Mesenchymal stem cell (in vitro differentiated cells and primary cell): ENCODE data around the gene MAGIX.
A peak's percentile ranks its signal among the peaks of the same experiment; 100 is the strongest.

Experiments
- DNase-seq: peaks from one replicate; pipeline ENCODE4 v3.0.0-alpha.2; 2013
- H2AFZ ChIP-seq: one replicate; pipeline ENCODE4 v1.6.1; 2013; ENCODE audit warnings: low read depth, mild to moderate bottlenecking, control low read depth, inconsistent platforms, low read length, moderate library complexity
- H2AK5ac ChIP-seq: 2 replicates; pipeline ENCODE4 v1.6.1; 2013; ENCODE audit warnings: low read length, moderate library complexity, mild to moderate bottlenecking, inconsistent platforms; ENCODE audit not compliant: severe bottlenecking
- H2BK120ac ChIP-seq: one replicate; pipeline ENCODE4 v1.6.1; 2013; ENCODE audit warnings: low read depth, mild to moderate bottlenecking, inconsistent platforms, low read length, moderate library complexity
- H2BK12ac ChIP-seq, 2 experiments: one replicate each; pipeline ENCODE4 v1.6.1; 2013; ENCODE audit warnings: inconsistent platforms in 2 of 2, low read length in 2 of 2, mild to moderate bottlenecking in 2 of 2, moderate library complexity in 2 of 2, control low read depth in 1 of 2
- H2BK15ac ChIP-seq: one replicate; pipeline ENCODE4 v1.6.1; 2013; ENCODE audit warnings: mild to moderate bottlenecking, low read depth, inconsistent platforms; ENCODE audit not compliant: poor library complexity, severe bottlenecking
- H2BK5ac ChIP-seq: 2 replicates; pipeline ENCODE4 v1.6.1; 2013; ENCODE audit warnings: low read depth, mild to moderate bottlenecking, low read length, control low read depth, inconsistent platforms; ENCODE audit not compliant: poor library complexity, severe bottlenecking
- H3K14ac ChIP-seq, 2 experiments: one replicate each; pipeline ENCODE4 v1.6.1; 2013; ENCODE audit warnings: inconsistent platforms in 2 of 2, low read length in 2 of 2, control low read depth in 1 of 2, mild to moderate bottlenecking in 1 of 2, moderate library complexity in 1 of 2
- H3K18ac ChIP-seq, 2 experiments: one replicate each; pipeline ENCODE4 v1.6.1; 2013; ENCODE audit warnings: inconsistent platforms in 2 of 2, low read length in 2 of 2, control low read depth in 1 of 2, low read depth in 1 of 2, mild to moderate bottlenecking in 1 of 2
- H3K23ac ChIP-seq, 2 experiments: one replicate each; pipeline ENCODE4 v1.6.1; 2013; ENCODE audit warnings: inconsistent platforms in 2 of 2, low read length in 2 of 2, mild to moderate bottlenecking in 2 of 2, moderate library complexity in 2 of 2, control low read depth in 1 of 2
- H3K27ac ChIP-seq: 2 replicates; pipeline ENCODE4 v1.5.1; 2013; ENCODE audit warnings: mild to moderate bottlenecking, moderate library complexity, low read length, control low read depth, inconsistent platforms; ENCODE audit not compliant: poor library complexity, severe bottlenecking
- H3K27me3 ChIP-seq, 2 experiments: 2 replicates each; pipeline versions ENCODE4 v1.6.1 to v1.7.0; 2013; ENCODE audit warnings: low read length in 2 of 2, mild to moderate bottlenecking in 2 of 2, moderate library complexity in 2 of 2, control low read depth in 1 of 2, inconsistent platforms in 1 of 2; ENCODE audit not compliant: control insufficient read depth in 1 of 2, insufficient read depth in 1 of 2
- H3K36me3 ChIP-seq, 2 experiments: 2 replicates each; pipeline versions ENCODE4 v1.6.1 to v1.7.0; 2013; ENCODE audit warnings: low read length in 2 of 2, control low read depth in 1 of 2, inconsistent platforms in 1 of 2, low read depth in 1 of 2, mild to moderate bottlenecking in 1 of 2; ENCODE audit not compliant: insufficient read depth in 2 of 2, control insufficient read depth in 1 of 2
- H3K4ac ChIP-seq, 2 experiments: one replicate each; pipeline ENCODE4 v1.6.1; 2013; ENCODE audit warnings: inconsistent platforms in 2 of 2, low read length in 2 of 2, mild to moderate bottlenecking in 2 of 2, moderate library complexity in 2 of 2, control low read depth in 1 of 2, low read depth in 1 of 2
- H3K4me1 ChIP-seq: 2 replicates; pipeline ENCODE4 v1.6.1; 2013; ENCODE audit warnings: low read depth, low read length, control low read depth; ENCODE audit not compliant: control insufficient read depth, insufficient read depth
- H3K4me2 ChIP-seq: 2 replicates; pipeline ENCODE4 v1.6.1; 2013; ENCODE audit warnings: low read length, mild to moderate bottlenecking, inconsistent platforms; ENCODE audit not compliant: poor library complexity, severe bottlenecking
- H3K4me3 ChIP-seq, 2 experiments: 2 replicates each; pipeline versions ENCODE4 v1.5.1 to v1.7.0; 2013; ENCODE audit warnings: low read length in 2 of 2, mild to moderate bottlenecking in 2 of 2, control low read depth in 1 of 2, low read depth in 1 of 2; ENCODE audit not compliant: insufficient read depth in 1 of 2
- H3K79me1 ChIP-seq: replicated peaks from 2 replicates; pipeline ENCODE4 v1.6.1; 2013; ENCODE audit warnings: mild to moderate bottlenecking, control low read depth, low read length, inconsistent platforms; ENCODE audit not compliant: poor library complexity, severe bottlenecking
- H3K9ac ChIP-seq: 2 replicates; pipeline ENCODE4 v1.7.0; 2013; ENCODE audit warnings: mild to moderate bottlenecking, low read length, moderate library complexity
- H3K9me3 ChIP-seq: 2 replicates; pipeline ENCODE4 v1.7.0; 2013; ENCODE audit warnings: mild to moderate bottlenecking, low read length; ENCODE audit not compliant: control insufficient read depth
- H4K8ac ChIP-seq: one replicate; pipeline ENCODE4 v1.6.1; 2013; ENCODE audit warnings: inconsistent platforms, mild to moderate bottlenecking, low read length, moderate library complexity
- H4K91ac ChIP-seq: one replicate; pipeline ENCODE4 v1.6.1; 2013; ENCODE audit warnings: mild to moderate bottlenecking, low read length, inconsistent platforms
- WGBS: methylation state at CpG from one replicate; pipeline ENCODE4 v1.1.7; 2013; ENCODE audit warnings: mixed read lengths; 5-methylcytosine and 5-hydroxymethylcytosine counted together

MAGIX gene

GRCh38 chrX:49197543-49198087, 35.1 kb downstream of the MAGIX start:
- H3K79me1 ChIP-seq = no peaks in the 10 kb centered on the region
- H3K9ac ChIP-seq = no peak overlapping the region
- no peak overlapping the region for H2BK120ac ChIP-seq
- no peak overlapping the region for H3K14ac ChIP-seq
- H3K27me3 ChIP-seq = peaks cover 19 to 21% of the 10 kb centered on the region in 2 experiments
- no peak overlapping the region for H3K18ac ChIP-seq
- H4K8ac ChIP-seq = no peak overlapping the region
- H2AK5ac ChIP-seq = no peak overlapping the region
- WGBS = 81% methylated on average over 8 of the region's 13 CpGs
- H3K4me3 ChIP-seq = no peak overlapping the region
- H3K4me1 ChIP-seq = peaks cover 5% of the 10 kb centered on the region
- H2BK5ac ChIP-seq = no peak overlapping the region
- H2BK15ac ChIP-seq = no peak overlapping the region
- DNase-seq = no peak
- no peak overlapping the region for H4K91ac ChIP-seq
- no peak overlapping the region for H3K23ac ChIP-seq
- H3K9me3 ChIP-seq = no peaks in the 10 kb centered on the region
- no peak overlapping the region for H2AFZ ChIP-seq
- no peak overlapping the region for H3K4ac ChIP-seq
- no peak overlapping the region for H3K4me2 ChIP-seq
- H3K27ac ChIP-seq = no peak overlapping the region
- no peak overlapping the region for H2BK12ac ChIP-seq
- no peaks in the 10 kb centered on the region for H3K36me3 ChIP-seq

GRCh38 chrX:49198540-49199314, 36.2 kb downstream of the MAGIX start:
- WGBS = 3% methylated on average over 10 of the region's 12 CpGs

GRCh38 chrX:49199315-49199595, 36.7 kb downstream of the MAGIX start:
- H3K4me2 ChIP-seq = no peak overlapping the region
- H4K91ac ChIP-seq = no peak overlapping the region
- H3K27ac ChIP-seq = no peak overlapping the region
- no peak overlapping the region for H2BK12ac ChIP-seq
- no peak for DNase-seq
- H3K9me3 ChIP-seq = no peaks in the 10 kb centered on the region
- no peak overlapping the region for H2AFZ ChIP-seq
- H3K4me1 ChIP-seq = peaks cover 5% of the 10 kb centered on the region
- H3K79me1 ChIP-seq = no peaks in the 10 kb centered on the region
- H3K9ac ChIP-seq = no peak overlapping the region
- H3K18ac ChIP-seq = no peak overlapping the region
- no peak overlapping the region for H3K14ac ChIP-seq
- H3K4me3 ChIP-seq = no peak overlapping the region
- no peak overlapping the region for H3K4ac ChIP-seq
- no peak overlapping the region for H4K8ac ChIP-seq
- H2AK5ac ChIP-seq = no peak overlapping the region
- peaks cover 19 to 31% of the 10 kb centered on the region in 2 experiments for H3K27me3 ChIP-seq
- H2BK120ac ChIP-seq = no peak overlapping the region
- H3K36me3 ChIP-seq = no peaks in the 10 kb centered on the region
- WGBS = 6% methylated on average over 9 of the region's 11 CpGs
- no peak overlapping the region for H3K23ac ChIP-seq
- no peak overlapping the region for H2BK5ac ChIP-seq
- no peak overlapping the region for H2BK15ac ChIP-seq

More at GRCh38 chrX:49198540-49199314, 36.2 kb downstream of the MAGIX start:
- H4K8ac ChIP-seq = no peak overlapping the region
- H2AK5ac ChIP-seq = no peak overlapping the region
- H2BK15ac ChIP-seq = no peak overlapping the region
- H3K27me3 ChIP-seq = peaks cover 19 to 26% of the 10 kb centered on the region in 2 experiments
- H2BK12ac ChIP-seq = no peak overlapping the region
- H2BK120ac ChIP-seq = no peak overlapping the region
- no peak overlapping the region for H3K14ac ChIP-seq
- DNase-seq = no peak
- H3K18ac ChIP-seq = no peak overlapping the region
- H3K9ac ChIP-seq = no peak overlapping the region
- H2AFZ ChIP-seq = no peak overlapping the region
- no peaks in the 10 kb centered on the region for H3K79me1 ChIP-seq
- H3K4me3 ChIP-seq = no peak overlapping the region
- no peak overlapping the region for H3K23ac ChIP-seq
- H2BK5ac ChIP-seq = no peak overlapping the region
- no peaks in the 10 kb centered on the region for H3K36me3 ChIP-seq
- H3K9me3 ChIP-seq = no peaks in the 10 kb centered on the region
- H3K4ac ChIP-seq = no peak overlapping the region
- H3K4me2 ChIP-seq = no peak overlapping the region
- no peak overlapping the region for H3K27ac ChIP-seq
- no peak overlapping the region for H4K91ac ChIP-seq
- H3K4me1 ChIP-seq = peaks cover 5% of the 10 kb centered on the region

GRCh38 chrX:49199906-49200771, 37.6 kb downstream of the MAGIX start, which contains the start of gene SYP:
Gene SYP (minus strand): TSS chrX:49200193. CDS start chrX:49200186, 7 bp downstream.
- Histone ChIP-seq H3K4me3 (peak within 1 kb of the TSS; percentile 26 to 65), H3K18ac (no peak within 1 kb of the TSS), H3K27ac (peak within 1 kb of the TSS; percentile 43), H3K79me1 (no peaks in the 10 kb centered on the region), H2BK5ac (no peak within 1 kb of the TSS), H2BK12ac (no peak within 1 kb of the TSS), H4K91ac (no peak within 1 kb of the TSS), H2BK15ac (no peak within 1 kb of the TSS), H3K4me2 (peak within 1 kb of the TSS; percentile 74), H3K4ac (no peak within 1 kb of the TSS), H4K8ac (no peak within 1 kb of the TSS), H3K4me1 (peaks cover 5% of the 10 kb centered on the region), H3K14ac (no peak within 1 kb of the TSS), H2AFZ (no peak within 1 kb of the TSS), H2AK5ac (no peak within 1 kb of the TSS), H3K9me3 (no peaks in the 10 kb centered on the region), H3K27me3 (peaks cover 19 to 40% of the 10 kb centered on the region in 2 experiments), H3K9ac (peak within 1 kb of the TSS; percentile 69), H3K36me3 (no peaks in the 10 kb centered on the region), H2BK120ac (no peak within 1 kb of the TSS), H3K23ac (no peak within 1 kb of the TSS)
- WGBS = 4% methylated on average over 20 of the region's 61 CpGs
- DNase-seq = peak; percentile 81
